Cardiac muscle cell (in vitro differentiated cells and primary cell): ENCODE data around the gene IL13RA2. TPM values are rescaled to one million over a fixed set of nuclear protein-coding genes. Genes with fewer than 3 reads are reported as not detected.

ENCODE experiments used
- DNase-seq, 2 donors: peaks; one replicate each; pipeline versions ENCODE4 v3.0.0 to v3.0.0-alpha.2; 2010 to 2017; ENCODE audit warnings: low read depth in 1 of 2, low spot score in 1 of 2
- H3K27ac ChIP-seq: fragments of 200-600 bp; sonication (generic); 2 replicates; pipeline ENCODE4 v1.5.1; 2016
- H3K27me3 ChIP-seq: fragments of 200-600 bp; sonication (generic); 2 replicates; pipeline ENCODE4 v1.6.0; 2016; ENCODE audit warnings: control low read depth
- H3K36me3 ChIP-seq: fragments of 200-600 bp; sonication (generic); 2 replicates; pipeline ENCODE4 v1.5.1; 2016; ENCODE audit warnings: control low read depth
- H3K4me1 ChIP-seq: fragments of 200-600 bp; sonication (generic); 2 replicates; pipeline ENCODE4 v1.8.1; 2017; ENCODE audit warnings: low read depth, mild to moderate bottlenecking, mixed run types
- H3K4me3 ChIP-seq: fragments of 200-600 bp; sonication (generic); 2 replicates; pipeline ENCODE4 v1.5.1; 2016; ENCODE audit warnings: mild to moderate bottlenecking
- H3K9me3 ChIP-seq: fragments of 200-600 bp; sonication (generic); 2 replicates; pipeline ENCODE4 v1.5.1; 2017; ENCODE audit warnings: low read depth, mild to moderate bottlenecking, control low read depth
- CTCF ChIP-seq: IDR thresholded peaks from 2 replicates; pipeline ENCODE4 v1.5.1; 2012; ENCODE audit warnings: low read depth, mild to moderate bottlenecking, low read length
- polyA plus RNA-seq: library from polyadenylated mRNA; unstranded; fragments of >200 nt; fragmentation: Nextera tagmentation; extraction: Ambion mirVana; gene quantifications from 2 replicates; pipeline ENCODE4 v1.2.1, GENCODE V29; 2016
- total RNA-seq: library from RNA; depleted of rRNA; stranded (reverse); fragments of >200 nt; gene quantifications from 2 replicates; pipeline ENCODE4 v1.2.3, GENCODE V29; 2016

IL13RA2 gene
- total and polyA plus RNA-seq, 2 experiments from 2014 or later, result not detected

DNA sequence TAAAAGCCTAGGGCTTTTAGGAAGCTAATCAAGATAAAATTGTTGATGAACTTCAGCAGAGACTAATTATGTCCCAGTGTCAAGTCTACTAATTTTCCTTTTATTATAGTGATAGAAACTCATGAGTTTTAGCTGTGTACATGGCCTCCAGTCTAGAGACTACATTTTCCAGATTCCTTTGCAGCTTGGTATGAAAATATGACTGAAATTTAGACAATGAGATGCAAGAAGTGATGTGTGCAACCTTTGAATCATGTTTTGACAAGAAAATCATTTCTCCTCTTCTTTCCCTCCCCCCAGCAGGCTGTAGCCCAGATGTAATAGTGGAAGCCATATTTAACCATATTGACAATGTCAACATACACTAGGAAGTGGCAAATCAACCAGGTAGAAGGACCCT is 30.3 kb upstream of the IL13RA2 start:
- no peaks in the 10 kb centered on the region for H3K27me3 ChIP-seq
- no peaks in the 10 kb centered on the region for H3K4me1 ChIP-seq
- no peak overlapping the region for H3K27ac ChIP-seq
- no peak for DNase-seq
- H3K36me3 ChIP-seq, result no peaks in the 10 kb centered on the region
- H3K9me3 ChIP-seq, result no peaks in the 10 kb centered on the region
- no peak overlapping the region for H3K4me3 ChIP-seq
- no peak for TF ChIP-seq CTCF

GRCh38 chrX:115047181-115047580 is 29.8 kb upstream of the IL13RA2 start:
- Histone ChIP-seq H3K27me3 (no peaks in the 10 kb centered on the region), H3K9me3 (no peaks in the 10 kb centered on the region), H3K36me3 (no peaks in the 10 kb centered on the region), H3K27ac (no peak overlapping the region), H3K4me3 (no peak overlapping the region), H3K4me1 (no peaks in the 10 kb centered on the region)
- no peak for TF ChIP-seq CTCF
- DNase-seq, result no peak

- Histone ChIP-seq H3K4me3 (no peak overlapping the region), H3K4me1 (no peaks in the 10 kb centered on the region), H3K36me3 (no peaks in the 10 kb centered on the region), H3K27ac (no peak overlapping the region), H3K27me3 (no peaks in the 10 kb centered on the region), H3K9me3 (no peaks in the 10 kb centered on the region)
- no peak for DNase-seq
- no peak for TF ChIP-seq CTCF
These were observed 23.0 kb upstream of the IL13RA2 start for GRCh38 chrX:115040417-115040816.

- Histone ChIP-seq H3K27ac (no peak overlapping the region), H3K36me3 (no peaks in the 10 kb centered on the region), H3K9me3 (no peaks in the 10 kb centered on the region), H3K27me3 (no peaks in the 10 kb centered on the region), H3K4me1 (no peaks in the 10 kb centered on the region), H3K4me3 (no peak overlapping the region)
- no peak for DNase-seq
- TF ChIP-seq CTCF, result no peak
These were observed 21.0 kb upstream of the IL13RA2 start for GRCh38 chrX:115038406-115038805.

DNA sequence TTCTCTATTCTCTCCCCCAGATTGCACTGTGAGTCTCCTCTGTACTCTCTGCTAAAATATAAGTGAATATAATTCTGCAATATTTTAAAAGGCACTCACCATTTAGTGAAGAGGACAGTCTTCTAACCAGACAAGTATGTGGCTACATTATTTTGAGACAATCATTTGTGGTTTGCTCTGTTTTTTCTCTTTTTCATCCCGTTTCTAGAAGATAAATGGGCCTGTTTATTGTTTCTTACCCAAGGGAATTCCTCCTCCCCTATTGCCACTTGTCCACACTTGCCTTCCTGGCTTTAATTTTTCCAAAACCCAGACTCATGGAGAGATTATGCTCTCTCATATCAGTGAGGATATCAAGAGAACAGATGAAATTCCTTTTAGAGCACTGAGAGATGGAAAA is 18.6 kb upstream of the IL13RA2 start:
- Histone ChIP-seq H3K4me3 (no peak overlapping the region), H3K27me3 (no peaks in the 10 kb centered on the region), H3K27ac (no peak overlapping the region), H3K9me3 (no peaks in the 10 kb centered on the region), H3K4me1 (no peaks in the 10 kb centered on the region), H3K36me3 (no peaks in the 10 kb centered on the region)
- DNase-seq, result no peak
- no peak for TF ChIP-seq CTCF

GRCh38 chrX:115031989-115032388 is 14.6 kb upstream of the IL13RA2 start:
- H3K4me3 ChIP-seq, result no peak overlapping the region
- no peaks in the 10 kb centered on the region for H3K36me3 ChIP-seq

More at GRCh38 chrX:115031989-115032388, 14.6 kb upstream of the IL13RA2 start:
- no peak for DNase-seq
- Histone ChIP-seq H3K4me1 (no peaks in the 10 kb centered on the region), H3K27me3 (no peaks in the 10 kb centered on the region), H3K9me3 (no peaks in the 10 kb centered on the region), H3K27ac (no peak overlapping the region)
- no peak for TF ChIP-seq CTCF
